HG02642 (cell line): ENCODE measurements around the gene C1orf56.

ENCODE experiments used
- ATAC-seq: cut with Tn5 transposase; IDR thresholded peaks from one replicate; pipeline ENCODE4 v1.9.1; 2021; ENCODE audit warnings: mild to moderate bottlenecking; ENCODE audit not compliant: unreplicated experiment, poor library complexity

Gene C1orf56, protein sequence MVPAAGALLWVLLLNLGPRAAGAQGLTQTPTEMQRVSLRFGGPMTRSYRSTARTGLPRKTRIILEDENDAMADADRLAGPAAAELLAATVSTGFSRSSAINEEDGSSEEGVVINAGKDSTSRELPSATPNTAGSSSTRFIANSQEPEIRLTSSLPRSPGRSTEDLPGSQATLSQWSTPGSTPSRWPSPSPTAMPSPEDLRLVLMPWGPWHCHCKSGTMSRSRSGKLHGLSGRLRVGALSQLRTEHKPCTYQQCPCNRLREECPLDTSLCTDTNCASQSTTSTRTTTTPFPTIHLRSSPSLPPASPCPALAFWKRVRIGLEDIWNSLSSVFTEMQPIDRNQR

DNA sequence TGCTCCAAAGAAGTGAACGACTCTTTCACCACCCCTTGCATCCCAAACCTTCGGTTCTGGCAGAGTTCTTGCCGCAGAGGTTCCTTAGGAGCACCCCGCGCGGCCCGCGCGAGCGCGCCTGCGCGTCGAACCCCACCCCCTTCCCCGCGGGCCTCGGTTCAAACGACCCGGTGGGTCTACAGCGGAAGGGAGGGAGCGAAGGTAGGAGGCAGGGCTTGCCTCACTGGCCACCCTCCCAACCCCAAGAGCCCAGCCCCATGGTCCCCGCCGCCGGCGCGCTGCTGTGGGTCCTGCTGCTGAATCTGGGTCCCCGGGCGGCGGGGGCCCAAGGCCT is at the start of gene C1orf56:
Gene C1orf56 (plus strand): TSS at position 161 of the 334 bp plus-strand sequence. CDS start 97 bp downstream, at position 258.
- peak; percentile 65 for ATAC-seq

DNA sequence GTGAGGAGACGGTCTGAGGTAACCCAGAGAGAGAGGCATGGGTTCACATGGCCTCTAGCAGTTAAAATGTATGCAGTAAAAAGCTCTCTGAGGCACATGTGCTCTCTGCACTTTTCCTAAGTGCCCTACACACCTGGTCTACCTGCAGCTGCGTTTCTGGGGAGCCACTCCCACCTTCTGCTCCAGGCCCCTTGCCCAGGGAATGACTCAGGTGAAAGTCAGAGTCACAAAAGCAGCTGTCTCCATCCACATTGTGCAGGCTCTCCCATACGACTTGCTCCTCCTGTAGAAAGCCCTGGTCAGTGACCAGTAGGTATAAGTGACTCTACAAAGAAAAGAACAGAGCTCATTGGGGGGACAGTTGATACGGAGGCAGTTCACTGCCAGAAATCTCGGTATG is 49.6 kb upstream of the C1orf56 start:
- no peak for ATAC-seq

DNA sequence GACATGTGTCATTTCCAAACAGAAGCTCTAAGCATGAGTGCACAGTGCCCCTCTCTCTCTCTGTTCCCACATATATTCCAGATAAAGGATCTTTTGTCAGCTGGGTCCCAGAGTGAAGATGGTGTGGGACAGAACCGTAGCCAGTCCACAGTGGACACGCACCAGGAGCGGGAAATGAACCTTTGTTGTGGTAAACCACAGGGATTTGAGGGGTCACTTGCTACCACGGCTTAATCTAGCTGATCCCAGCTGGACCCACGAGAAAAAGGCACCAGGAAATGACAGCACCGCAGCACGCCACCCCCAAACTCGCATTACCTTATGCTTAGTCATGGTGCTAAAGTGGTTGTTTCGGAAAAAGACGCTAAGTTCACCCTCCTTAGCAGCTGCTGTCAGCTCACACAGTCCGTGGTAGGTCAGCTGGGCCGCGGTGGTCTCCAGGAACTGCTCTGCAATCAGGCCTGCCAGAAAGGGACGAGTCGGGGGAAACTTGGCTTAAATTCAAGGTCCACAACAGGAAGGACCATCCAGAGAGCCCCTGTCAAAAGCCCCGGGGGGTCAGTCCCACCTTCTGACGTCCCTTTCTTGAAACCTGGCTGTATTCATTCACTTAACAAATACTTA is 48.4 kb upstream of the C1orf56 start:
- no peak for ATAC-seq

DNA sequence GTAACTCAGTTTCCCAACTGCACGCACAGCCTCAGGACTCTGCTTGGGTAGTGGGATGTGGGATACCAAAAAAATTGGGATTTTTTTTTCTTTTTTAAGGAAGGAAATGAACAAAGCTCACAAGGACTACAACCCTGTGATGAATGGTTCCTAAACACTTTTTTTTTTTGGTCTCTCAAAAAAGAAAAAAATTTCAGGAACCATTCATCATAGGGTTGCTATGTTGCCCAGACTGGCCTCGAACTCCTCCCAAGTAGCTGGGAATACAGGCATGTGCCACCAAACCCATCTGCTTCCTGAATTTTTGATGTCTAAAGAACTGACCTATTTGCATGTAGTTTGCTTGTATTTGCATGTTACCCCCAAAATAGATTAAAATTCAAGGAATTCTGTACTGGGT is 47.6 kb upstream of the C1orf56 start:
- ATAC-seq: no peak

DNA sequence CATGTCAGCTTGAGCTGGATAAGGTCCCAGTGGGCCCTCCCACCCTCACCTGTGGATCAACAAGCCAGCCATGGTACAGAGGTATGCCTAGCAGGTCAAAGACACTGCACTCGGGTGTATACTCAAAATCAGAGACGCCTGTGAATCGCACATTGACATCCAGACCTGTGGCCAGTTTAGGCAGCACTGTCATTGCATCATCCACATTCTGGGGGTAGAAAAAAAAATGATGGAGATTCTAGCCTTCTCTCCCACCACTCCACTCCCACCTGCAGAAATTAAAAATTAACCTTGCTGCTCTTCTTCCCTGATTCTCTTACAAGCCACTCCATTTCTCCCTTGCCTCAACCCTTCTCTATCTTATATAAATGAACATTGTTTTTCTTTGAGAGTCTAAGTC is 47.1 kb upstream of the C1orf56 start:
- no peak for ATAC-seq

DNA sequence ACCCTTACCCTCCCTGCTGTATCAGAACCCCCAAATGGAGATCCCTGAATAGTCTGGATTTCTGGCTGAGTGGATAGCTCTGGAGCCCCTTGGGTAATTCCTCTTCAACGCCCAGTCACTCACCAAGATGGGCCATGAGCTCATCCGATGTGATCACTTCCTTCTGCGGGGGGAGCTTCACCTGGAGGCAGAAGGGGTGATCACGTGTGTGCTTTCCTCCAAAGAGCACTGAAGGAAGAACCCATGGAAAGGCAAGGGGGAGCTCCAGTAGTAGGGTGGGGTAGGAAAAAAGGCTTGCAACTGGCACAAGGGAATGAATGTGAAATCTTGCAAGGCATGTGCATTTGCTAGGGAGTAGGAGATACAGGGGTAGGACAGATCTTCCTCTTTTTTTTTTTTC is 45.9 kb upstream of the C1orf56 start:
- no peak for ATAC-seq

DNA sequence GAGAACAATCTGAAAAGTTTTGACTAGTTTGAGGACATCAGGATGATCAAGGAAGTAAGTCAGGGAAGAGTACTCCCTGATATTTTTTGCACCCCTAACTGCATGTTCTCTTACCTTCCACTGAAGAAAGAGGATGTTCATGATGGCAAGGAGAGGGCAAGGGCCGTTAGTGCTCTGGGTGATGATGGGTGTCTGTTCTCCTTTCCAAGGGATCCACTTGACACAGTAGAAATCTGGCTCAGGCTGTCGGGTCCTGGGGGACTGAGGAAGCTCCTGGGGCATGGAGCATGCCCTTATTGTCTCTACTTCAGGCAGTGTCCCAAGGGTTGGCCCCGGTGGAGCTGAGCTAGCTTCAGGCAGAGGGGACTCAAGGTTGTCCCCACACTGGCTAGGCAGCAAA is 45.5 kb upstream of the C1orf56 start:
- no peak for ATAC-seq

DNA sequence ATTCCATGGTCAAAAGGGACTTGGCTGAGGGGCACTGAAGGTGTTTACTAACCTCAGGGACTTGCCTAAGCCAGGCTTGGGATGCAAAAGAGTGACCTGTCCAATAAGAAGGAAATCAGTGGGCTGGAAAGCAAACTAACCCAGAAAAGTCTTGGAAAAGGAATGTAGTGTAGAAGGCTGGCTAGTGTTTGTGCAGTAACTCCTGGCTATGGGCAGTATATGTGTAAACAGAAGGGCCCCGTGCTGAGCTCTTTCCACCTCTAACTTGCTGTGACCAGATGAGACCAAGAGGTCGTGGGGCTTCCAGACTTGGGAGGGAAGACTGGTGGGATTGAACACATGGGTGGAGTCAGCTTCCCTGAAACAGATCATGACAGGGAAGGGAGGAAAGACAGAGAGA is 44.9 kb upstream of the C1orf56 start:
- no peak for ATAC-seq

DNA sequence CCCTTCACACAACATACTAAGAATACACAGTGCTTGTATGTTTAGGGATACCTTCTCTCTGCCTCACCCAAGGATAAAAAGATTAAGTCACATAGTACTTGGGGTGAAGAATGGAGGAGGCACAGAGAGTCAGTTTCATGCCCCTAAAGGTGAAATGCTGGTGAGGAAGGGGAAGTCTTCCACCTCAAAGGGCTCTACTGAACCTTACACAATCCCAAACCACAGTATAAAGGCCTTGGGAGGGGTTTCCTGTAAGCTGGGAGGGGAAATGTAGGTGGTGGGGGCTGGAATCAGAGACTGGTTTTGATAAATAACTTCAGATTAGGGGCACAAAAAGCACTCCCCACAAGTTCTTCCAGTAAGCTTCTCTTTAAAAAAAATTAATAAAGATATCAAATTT is 44.4 kb upstream of the C1orf56 start:
- no peak for ATAC-seq

DNA sequence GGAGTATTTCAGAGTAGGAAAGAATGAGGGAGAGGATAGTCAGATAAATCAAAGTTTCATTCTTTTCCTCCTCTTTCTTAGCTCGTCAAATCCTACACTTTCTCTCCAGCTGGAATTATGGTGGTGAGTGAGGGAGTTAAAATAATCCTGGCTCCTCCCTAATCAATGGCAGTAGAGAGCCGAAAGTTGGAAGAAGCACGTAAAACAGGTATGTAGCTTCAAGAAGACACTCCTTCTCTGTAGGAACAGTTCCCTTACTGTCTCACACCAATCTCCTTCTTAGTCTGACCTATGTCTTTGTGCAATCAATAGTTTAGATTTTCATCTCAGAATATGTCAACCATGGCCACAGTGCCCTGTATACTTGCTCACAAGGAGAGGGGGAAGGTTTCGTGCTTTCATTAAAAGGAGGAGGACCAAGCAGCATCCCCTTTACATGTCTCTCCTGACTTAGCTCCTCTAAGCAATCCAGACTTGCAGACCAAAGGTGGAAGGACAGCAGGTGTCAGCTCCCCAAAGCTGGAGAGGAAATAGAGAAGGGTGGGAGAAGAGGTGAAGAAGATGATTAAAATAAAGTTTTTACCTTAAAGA is 41.7 kb upstream of the C1orf56 start:
- ATAC-seq: no peak

DNA sequence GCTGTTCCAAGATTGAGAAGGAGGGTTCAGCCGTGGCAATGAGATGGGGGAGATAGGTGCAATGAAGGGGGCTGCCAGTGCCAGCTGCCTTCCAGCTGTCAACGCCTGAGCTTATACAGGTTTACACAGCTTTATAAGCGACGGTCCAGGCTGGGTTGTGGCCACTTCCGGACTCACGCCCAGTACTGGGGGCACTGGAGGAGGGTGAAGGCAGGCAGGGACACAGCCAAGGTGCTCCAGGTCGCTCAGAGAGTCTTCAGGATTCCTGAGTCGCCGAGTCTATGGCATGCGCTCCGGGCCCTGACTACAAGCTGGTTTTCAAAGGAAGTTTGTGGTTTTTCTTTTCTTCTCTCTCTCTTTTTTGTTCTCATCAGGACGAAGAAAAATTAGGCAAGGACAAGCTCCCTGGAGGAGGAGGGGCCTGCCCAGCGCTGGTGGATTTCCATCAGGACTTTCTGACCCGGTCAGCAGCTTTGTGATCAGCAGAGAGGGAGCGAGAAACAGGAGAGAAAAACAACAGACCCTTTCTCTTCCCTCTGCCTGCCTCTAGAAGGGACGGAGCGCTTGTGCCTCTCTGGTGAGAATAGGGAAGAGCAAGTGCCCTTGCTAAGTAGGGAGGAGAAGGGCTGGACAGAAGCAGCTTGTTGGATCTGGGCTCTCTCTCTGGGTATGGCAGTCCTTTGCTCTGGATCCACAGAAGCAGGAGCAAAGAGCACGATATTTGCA is 41.1 kb upstream of the C1orf56 start, which contains the start of gene MINDY1:
Gene MINDY1 (minus strand): TSS at position 576 of the 726 bp plus-strand sequence. CDS start 4,285 bp downstream, outside the sequence.
- ATAC-seq: peak; percentile 44

DNA sequence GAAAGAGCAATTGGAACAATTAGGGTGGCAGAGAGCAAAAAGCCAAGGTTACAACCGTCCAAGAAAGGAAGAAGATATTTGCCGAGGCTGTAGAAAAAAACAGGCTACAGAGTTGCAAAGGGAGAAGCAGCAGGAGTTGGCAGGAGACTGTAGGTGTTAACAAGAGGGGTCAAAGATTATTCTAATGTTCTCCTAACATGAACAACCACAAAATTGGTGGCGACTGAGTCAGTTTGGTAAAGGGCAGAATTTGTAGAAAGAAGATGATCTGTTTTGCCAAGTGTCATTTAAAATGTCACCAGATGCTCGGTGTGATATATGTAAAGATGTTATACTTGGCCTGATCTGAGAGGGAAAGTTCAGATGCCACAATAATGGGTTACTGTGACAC is 39.7 kb upstream of the C1orf56 start:
- ATAC-seq: no peak

DNA sequence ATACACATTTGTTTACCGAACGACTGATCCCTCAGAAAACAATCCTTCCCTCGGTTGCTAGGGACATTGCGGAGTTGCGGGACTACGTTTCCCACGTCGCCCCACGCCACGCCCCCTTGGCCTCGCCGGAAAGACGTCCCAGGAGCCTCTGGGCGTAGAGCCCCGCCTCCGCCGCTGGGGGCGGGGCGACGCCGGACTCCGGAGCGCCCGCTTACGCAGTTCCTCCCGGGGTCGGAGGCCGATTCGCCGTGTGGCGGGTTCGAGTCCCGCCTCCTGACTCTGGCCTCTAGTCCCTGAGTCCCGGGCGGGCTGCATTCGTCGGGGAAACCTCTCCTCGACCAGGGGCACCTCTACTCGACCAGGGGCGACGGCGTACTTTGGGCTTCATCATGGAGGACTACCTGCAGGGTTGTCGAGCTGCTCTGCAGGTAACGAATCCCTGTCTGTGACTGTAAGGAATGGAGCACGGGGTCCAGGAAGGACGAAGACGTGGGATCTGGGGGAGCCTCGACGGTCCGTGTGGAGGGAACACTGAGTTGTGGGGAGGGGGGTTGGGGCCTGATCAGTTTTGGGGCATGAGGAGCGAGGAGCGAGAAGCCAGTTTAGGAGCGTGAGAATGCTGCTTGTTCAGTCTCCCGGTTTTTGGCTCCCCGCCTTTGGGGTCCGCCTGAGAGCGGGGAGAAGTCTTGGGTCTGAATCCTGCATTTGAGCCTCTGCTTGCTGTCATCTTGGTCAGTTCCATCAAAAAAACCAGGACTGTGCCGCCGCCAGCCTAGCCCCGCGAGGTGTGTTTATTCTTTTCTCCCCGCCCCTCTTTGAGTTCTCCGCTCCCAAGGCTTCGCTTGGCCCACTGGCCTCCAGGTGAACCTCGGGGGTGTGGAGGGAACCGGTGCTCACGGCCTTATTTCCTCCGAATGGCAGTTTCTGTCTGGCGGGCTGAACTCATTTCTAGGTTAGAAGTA is 39.0 kb upstream of the C1orf56 start, which contains the start of gene PRUNE1:
Gene PRUNE1 (plus strand): TSS at position 206 of the 962 bp plus-strand sequence. CDS start 184 bp downstream, at position 390.
- peak; percentile 78 for ATAC-seq

DNA sequence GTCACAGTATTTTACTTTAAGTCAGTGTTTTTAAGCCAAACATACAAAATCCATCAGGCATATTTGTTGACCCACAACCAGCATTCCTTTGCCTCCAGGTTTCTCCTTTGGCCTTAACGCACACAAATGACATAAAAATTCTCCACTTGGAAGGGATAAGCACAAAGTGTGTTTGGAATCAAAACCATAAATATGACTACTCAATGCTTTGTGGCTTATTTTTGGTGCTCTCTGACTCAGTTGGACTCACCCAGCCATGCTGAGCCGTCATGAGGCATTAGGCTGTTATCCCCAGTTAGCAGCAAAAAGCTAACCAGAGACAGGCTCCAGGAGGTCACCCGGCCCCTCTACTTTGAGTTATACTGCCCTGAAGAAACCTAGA is 38.4 kb upstream of the C1orf56 start:
- no peak for ATAC-seq

DNA sequence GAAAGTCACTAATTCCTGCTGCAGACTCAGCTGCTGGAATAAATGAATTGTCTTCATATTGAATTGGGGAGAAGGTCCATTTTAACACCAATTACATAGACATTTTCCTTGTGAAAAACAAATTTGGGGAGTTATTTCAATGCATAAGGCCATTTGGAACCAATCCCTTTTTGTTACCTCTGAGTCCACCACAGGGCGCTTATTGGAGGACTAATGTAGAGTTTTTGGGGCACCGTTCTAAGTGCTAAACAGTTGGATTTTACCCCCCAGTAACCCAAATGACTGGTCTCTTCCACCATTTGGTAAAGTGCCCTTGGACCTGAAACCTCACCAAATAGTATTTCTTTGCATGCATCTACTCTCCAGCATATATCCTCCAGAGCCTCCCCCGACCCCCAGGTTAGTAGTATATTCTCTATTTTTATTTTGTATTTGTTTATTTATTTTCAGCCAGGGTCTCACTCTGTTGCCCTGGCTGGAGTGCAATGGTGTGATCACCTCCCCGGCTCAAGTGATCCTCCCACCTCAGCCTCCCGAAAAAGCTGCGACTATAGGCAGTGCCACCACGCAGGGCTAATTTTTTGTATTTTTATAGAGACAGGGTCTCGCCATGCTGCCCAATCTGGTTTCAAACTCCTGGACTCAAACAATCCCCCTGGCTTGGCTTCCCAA is 37.7 kb upstream of the C1orf56 start:
- no peak for ATAC-seq

DNA sequence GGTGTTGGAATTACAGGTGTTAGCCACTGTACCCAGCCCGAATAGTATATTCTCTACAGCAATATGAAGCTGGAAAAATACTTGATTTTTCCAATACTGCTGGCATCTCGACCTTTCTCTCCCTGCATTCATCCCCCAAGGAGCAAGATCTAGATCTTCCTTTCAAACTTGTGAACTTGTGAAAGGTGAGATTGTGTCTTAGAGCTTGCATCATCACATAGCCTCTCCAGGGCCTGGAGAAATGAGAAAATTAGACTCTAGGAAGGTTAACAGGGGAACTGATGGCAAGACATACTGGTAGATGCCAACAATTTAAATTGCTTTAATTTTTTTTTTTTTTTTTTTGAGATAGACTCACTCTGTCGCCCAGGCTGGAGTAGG is 37.2 kb upstream of the C1orf56 start:
- no peak for ATAC-seq

DNA sequence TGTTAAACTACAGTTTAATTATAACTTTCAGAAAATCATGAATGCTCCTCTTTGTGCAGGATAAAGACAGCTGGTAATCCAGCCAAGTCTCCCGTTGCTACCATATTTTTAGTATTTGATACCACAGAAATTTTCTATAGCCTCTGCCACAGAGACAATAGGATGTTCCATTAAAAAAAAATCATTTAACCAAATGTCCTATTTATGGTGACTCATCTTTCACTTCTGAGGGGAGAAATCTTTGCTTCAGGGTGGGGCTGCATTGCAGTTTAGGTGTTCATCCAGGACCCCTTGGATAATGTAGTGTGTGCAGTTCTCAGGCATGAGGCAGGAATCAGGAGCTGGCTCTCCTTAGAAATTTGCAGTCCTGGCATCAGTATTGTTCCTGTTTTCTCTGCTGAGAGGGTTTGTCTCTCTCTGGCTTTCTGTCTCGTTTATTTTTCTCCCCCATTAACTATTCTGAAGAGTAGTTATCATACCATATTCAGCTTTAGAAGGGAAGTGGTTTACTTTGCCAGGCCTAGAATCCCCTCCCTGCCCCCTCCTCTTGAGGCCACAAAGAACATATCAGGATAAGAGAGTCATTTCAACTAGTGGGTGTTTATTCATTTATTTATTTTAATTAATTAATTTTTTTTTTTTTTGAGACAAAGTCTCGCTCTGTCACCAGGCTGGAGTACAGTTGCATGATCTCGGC is 36.2 kb upstream of the C1orf56 start:
- no peak for ATAC-seq

DNA sequence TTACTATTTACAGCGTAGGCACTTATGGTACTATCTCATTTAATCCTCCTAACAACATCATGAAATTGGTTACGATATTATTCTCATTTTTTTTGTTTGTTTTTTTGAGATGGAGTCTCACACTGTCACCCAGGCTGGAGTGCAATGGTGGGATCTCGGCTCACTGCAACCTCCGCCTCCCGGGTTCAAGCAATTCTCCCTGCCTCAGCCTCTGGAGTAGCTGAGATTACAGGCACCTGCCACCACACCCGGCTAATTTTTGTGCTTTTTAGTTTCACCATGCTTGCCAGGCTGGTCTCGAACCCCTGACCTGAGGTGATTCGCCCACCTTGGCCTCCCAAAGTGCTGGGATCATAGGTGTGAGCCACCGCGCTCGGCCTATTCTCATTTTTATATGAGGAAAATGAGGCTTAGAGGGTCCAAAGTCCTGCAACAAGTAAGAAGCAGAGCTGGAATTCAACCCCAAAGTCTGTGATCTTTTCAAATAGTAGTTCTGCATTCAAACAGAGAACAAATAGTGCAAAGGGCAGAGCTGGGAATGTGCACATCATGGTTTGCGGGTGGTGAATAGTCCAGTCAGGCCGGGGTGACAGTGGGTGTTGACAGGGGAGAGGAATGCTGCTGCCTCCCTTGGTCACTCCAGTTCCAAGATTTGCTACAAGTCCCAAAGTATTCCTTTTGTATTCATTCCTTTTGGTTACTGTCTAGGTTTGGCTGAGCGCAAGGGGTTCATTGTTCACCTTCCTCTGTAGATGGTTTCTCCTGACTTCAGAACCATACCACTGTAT is 34.7 kb upstream of the C1orf56 start:
- no peak for ATAC-seq
